ENCODE results near the gene ITGAV. TPM values are rescaled to one million over a fixed set of nuclear protein-coding genes. Genes with fewer than 3 reads are reported as not detected.

ITGAV gene
- total RNA-seq, 1 experiment from 2014 or later = 26.9 TPM

DNA sequence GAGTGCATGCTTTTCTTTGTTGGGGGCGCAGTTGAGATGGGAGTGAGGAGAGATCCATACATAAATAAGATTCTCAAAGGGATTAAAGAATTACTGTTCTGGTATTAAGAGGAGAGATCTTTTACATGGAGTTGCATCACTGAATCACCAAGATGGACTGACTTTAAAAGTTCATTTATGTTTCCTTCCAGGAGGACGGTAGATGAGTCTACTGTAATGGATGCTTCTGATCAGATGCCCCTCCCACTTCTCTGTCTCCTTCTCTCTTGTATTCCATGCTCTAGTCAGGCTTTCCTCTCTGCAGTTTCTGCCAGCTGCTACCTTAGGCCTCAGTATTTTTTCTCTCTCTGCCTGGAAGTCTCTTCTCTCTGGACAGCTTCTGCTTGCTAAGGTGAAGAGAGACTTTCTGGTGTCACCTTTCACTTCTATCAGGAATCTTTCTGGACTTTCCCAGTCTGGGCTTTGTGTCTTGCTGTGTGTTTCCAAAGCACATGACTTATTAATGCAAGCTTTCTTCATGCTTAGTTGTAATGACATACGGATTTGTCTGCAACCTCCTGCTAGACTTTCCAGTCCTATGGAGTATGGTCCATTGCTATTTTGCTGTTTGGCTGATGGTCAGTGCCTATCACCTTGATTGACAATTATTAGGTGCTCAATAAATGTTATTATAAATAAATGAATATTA lies 127.6 kb downstream of the ITGAV start:
- H3K14ac ChIP-seq (ENCODE audit: insufficient read depth, low read length) = no peak overlapping the region
- H2BK120ac ChIP-seq (ENCODE audit: low read depth, low read length, poor library complexity, severe bottlenecking) = no peak overlapping the region
- H4K5ac ChIP-seq (ENCODE audit: insufficient read length, low read depth, low read length) = no peak overlapping the region
- H3K23me2 ChIP-seq (ENCODE audit: insufficient read length, low read depth, low read length, poor library complexity, severe bottlenecking) = no peaks in the 10 kb centered on the region
- Mint-ChIP-seq H3K4me1 (peaks cover 21 to 46% of the 10 kb centered on the region in 2 experiments), H3K36me3 (ENCODE audit: insufficient read depth in 1 of 3, low read depth in 3 of 3) (no peaks in the 10 kb centered on the region), H3K27ac (peak overlapping the region; percentile 8 to 90 (median 25); a peak in 6 of 7 replicates), H3K9me3 (no peaks in the 10 kb centered on the region), H3K4me3 (no peak overlapping the region), H3K27me3 (ENCODE audit: low read depth) (no peaks in the 10 kb centered on the region)
- no peak overlapping the region for H3T11ph ChIP-seq (ENCODE audit: low read length)
- no peak overlapping the region for H3K27ac ChIP-seq (ENCODE audit: insufficient read length, low read depth, low read length)
- H3K9me3 ChIP-seq (ENCODE audit: control insufficient read depth, low read depth, low read length) = no peaks in the 10 kb centered on the region
- no peaks in the 10 kb centered on the region for H3K79me1 ChIP-seq (ENCODE audit: insufficient read depth, low read depth, low read length, poor library complexity, severe bottlenecking)
- H4K8ac ChIP-seq (replicated peaks; ENCODE audit: insufficient read length, low read depth, low read length) = no peak overlapping the region
- H3K4me2 ChIP-seq (ENCODE audit: insufficient read depth, insufficient read length, low read length) = no peak overlapping the region
- no peak overlapping the region for H3K23ac ChIP-seq (ENCODE audit: insufficient read length, low read depth, low read length)
- TF ChIP-seq, protein P1, sequence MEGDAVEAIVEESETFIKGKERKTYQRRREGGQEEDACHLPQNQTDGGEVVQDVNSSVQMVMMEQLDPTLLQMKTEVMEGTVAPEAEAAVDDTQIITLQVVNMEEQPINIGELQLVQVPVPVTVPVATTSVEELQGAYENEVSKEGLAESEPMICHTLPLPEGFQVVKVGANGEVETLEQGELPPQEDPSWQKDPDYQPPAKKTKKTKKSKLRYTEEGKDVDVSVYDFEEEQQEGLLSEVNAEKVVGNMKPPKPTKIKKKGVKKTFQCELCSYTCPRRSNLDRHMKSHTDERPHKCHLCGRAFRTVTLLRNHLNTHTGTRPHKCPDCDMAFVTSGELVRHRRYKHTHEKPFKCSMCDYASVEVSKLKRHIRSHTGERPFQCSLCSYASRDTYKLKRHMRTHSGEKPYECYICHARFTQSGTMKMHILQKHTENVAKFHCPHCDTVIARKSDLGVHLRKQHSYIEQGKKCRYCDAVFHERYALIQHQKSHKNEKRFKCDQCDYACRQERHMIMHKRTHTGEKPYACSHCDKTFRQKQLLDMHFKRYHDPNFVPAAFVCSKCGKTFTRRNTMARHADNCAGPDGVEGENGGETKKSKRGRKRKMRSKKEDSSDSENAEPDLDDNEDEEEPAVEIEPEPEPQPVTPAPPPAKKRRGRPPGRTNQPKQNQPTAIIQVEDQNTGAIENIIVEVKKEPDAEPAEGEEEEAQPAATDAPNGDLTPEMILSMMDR (conservative IDR thresholded peaks at IDR 0.05) = no peak
- H3K4me1 ChIP-seq (ENCODE audit: insufficient read depth, low read length) = peaks cover 5% of the 10 kb centered on the region
- no peak overlapping the region for H3K56ac ChIP-seq (ENCODE audit: insufficient read length, low read depth, low read length)
- no peak overlapping the region for H2BK20ac ChIP-seq (ENCODE audit: low read depth, low read length, poor library complexity, severe bottlenecking)
- H2BK5ac ChIP-seq (ENCODE audit: insufficient read length, low read length) = no peak overlapping the region
- no peak overlapping the region for H2AFZ ChIP-seq (ENCODE audit: low read length)
- WGBS (ENCODE audit: extremely low coverage, insufficient read length, low lambda C conversion rate) = no CpG with 5 or more reads among the region's 3 CpGs
- no peaks in the 10 kb centered on the region for H4K20me1 ChIP-seq (ENCODE audit: control insufficient read depth, insufficient read depth, insufficient read length)
- no peak overlapping the region for H2AK5ac ChIP-seq (ENCODE audit: insufficient read length, low read length)
- H4K91ac ChIP-seq (ENCODE audit: insufficient read length, low read depth, low read length) = no peak overlapping the region
- H2BK12ac ChIP-seq (ENCODE audit: insufficient read length, low read depth, low read length) = no peak overlapping the region
- no peak for DNase-seq
- H3K27me3 ChIP-seq (ENCODE audit: insufficient read depth, low read length) = no peaks in the 10 kb centered on the region
- H3K79me2 ChIP-seq (ENCODE audit: insufficient read depth, low read length) = no peaks in the 10 kb centered on the region
- no peak overlapping the region for H3K18ac ChIP-seq (ENCODE audit: insufficient read length, low read depth, low read length)
- H3K4ac ChIP-seq (ENCODE audit: low read depth, low read length) = no peak overlapping the region
- H3K9ac ChIP-seq (ENCODE audit: extremely low read depth, insufficient read length, low read length) = no peak overlapping the region
- no peak overlapping the region for H2BK15ac ChIP-seq (ENCODE audit: low read depth, low read length)
